ENCODE results near the gene MBIP.
"Not testable (repeated sequence)": the region's sequence is repeated elsewhere in the genome, so short reads cannot be mapped to it uniquely, and the experiment has no call there.

Gene MBIP

GRCh38 chr14:36320200-36320896 is at the start of gene MBIP:
Gene MBIP, minus strand, starts transcription at chr14:36320637. Its CDS starts 49 bp downstream, at chr14:36320588.
- peak within 1 kb of the TSS; percentile 56 for H3K27ac ChIP-seq (ENCODE audit: low read depth, low read length)
- no peaks in the 10 kb centered on the region for H3K36me3 ChIP-seq (ENCODE audit: insufficient read depth, low read length)
- H2AFZ ChIP-seq (ENCODE audit: low read length, unreplicated experiment), result peak within 1 kb of the TSS; percentile 96
- H3K79me2 ChIP-seq (ENCODE audit: control insufficient read depth, insufficient read depth, low read length, unreplicated experiment), result peaks cover 46% of the 10 kb centered on the region
- peaks cover 41% of the 10 kb centered on the region for H3K27me3 ChIP-seq (ENCODE audit: insufficient read depth, low read length)
- H3K4me3 ChIP-seq (ENCODE audit: low read depth, low read length), result peak within 1 kb of the TSS; percentile 94
- H3K4me1 ChIP-seq (ENCODE audit: control insufficient read depth, insufficient read depth, low read length, unreplicated experiment), result peaks cover 24% of the 10 kb centered on the region

- no peaks in the 10 kb centered on the region for H3K36me3 ChIP-seq (ENCODE audit: insufficient read depth, low read length)
- no peak overlapping the region for H2AFZ ChIP-seq (ENCODE audit: low read length, unreplicated experiment)
- no peak overlapping the region for H3K4me3 ChIP-seq (ENCODE audit: low read depth, low read length)
- no peak overlapping the region for H3K27ac ChIP-seq (ENCODE audit: low read depth, low read length)
- no peaks in the 10 kb centered on the region for H3K4me1 ChIP-seq (ENCODE audit: control insufficient read depth, insufficient read depth, low read length, unreplicated experiment)
- H3K79me2 ChIP-seq (ENCODE audit: control insufficient read depth, insufficient read depth, low read length, unreplicated experiment), result no peaks in the 10 kb centered on the region
- peaks cover 48% of the 10 kb centered on the region for H3K27me3 ChIP-seq (ENCODE audit: insufficient read depth, low read length)
These were observed 47.7 kb upstream of the MBIP start for GRCh38 chr14:36367985-36368774.

GRCh38 chr14:36365766-36366165 is 45.3 kb upstream of the MBIP start:
- Histone ChIP-seq H3K36me3 (ENCODE audit: insufficient read depth, low read length) (no peaks in the 10 kb centered on the region), H3K79me2 (ENCODE audit: control insufficient read depth, insufficient read depth, low read length, unreplicated experiment) (no peaks in the 10 kb centered on the region), H3K27me3 (ENCODE audit: insufficient read depth, low read length) (peaks cover 57% of the 10 kb centered on the region), H2AFZ (ENCODE audit: low read length, unreplicated experiment) (no peak overlapping the region), H3K27ac (ENCODE audit: low read depth, low read length) (no peak overlapping the region), H3K4me1 (ENCODE audit: control insufficient read depth, insufficient read depth, low read length, unreplicated experiment) (no peaks in the 10 kb centered on the region), H3K4me3 (ENCODE audit: low read depth, low read length) (no peak overlapping the region)

- H2AFZ ChIP-seq (ENCODE audit: low read length, unreplicated experiment), result no peak overlapping the region
- H3K79me2 ChIP-seq (ENCODE audit: control insufficient read depth, insufficient read depth, low read length, unreplicated experiment), result no peaks in the 10 kb centered on the region
- no peak overlapping the region for H3K4me3 ChIP-seq (ENCODE audit: low read depth, low read length)
- H3K27ac ChIP-seq (ENCODE audit: low read depth, low read length), result no peak overlapping the region
- H3K36me3 ChIP-seq (ENCODE audit: insufficient read depth, low read length), result no peaks in the 10 kb centered on the region
- peaks cover 64% of the 10 kb centered on the region for H3K27me3 ChIP-seq (ENCODE audit: insufficient read depth, low read length)
- no peaks in the 10 kb centered on the region for H3K4me1 ChIP-seq (ENCODE audit: control insufficient read depth, insufficient read depth, low read length, unreplicated experiment)
These were observed 43.3 kb upstream of the MBIP start for GRCh38 chr14:36363704-36364103.

GRCh38 chr14:36362648-36363047 is 42.2 kb upstream of the MBIP start:
- Histone ChIP-seq H3K27ac (ENCODE audit: low read depth, low read length) (no peak overlapping the region), H3K4me3 (ENCODE audit: low read depth, low read length) (no peak overlapping the region), H2AFZ (ENCODE audit: low read length, unreplicated experiment) (no peak overlapping the region), H3K27me3 (ENCODE audit: insufficient read depth, low read length) (peaks cover 60% of the 10 kb centered on the region), H3K4me1 (ENCODE audit: control insufficient read depth, insufficient read depth, low read length, unreplicated experiment) (no peaks in the 10 kb centered on the region), H3K79me2 (ENCODE audit: control insufficient read depth, insufficient read depth, low read length, unreplicated experiment) (no peaks in the 10 kb centered on the region), H3K36me3 (ENCODE audit: insufficient read depth, low read length) (no peaks in the 10 kb centered on the region)

- H2AFZ ChIP-seq (ENCODE audit: low read length, unreplicated experiment), result no peak overlapping the region
- no peak overlapping the region for H3K4me3 ChIP-seq (ENCODE audit: low read depth, low read length)
- no peaks in the 10 kb centered on the region for H3K4me1 ChIP-seq (ENCODE audit: control insufficient read depth, insufficient read depth, low read length, unreplicated experiment)
- H3K27ac ChIP-seq (ENCODE audit: low read depth, low read length), result no peak overlapping the region
- H3K36me3 ChIP-seq (ENCODE audit: insufficient read depth, low read length), result no peaks in the 10 kb centered on the region; the same call in 1 of the 2 replicates
- H3K79me2 ChIP-seq (ENCODE audit: control insufficient read depth, insufficient read depth, low read length, unreplicated experiment), result no peaks in the 10 kb centered on the region
- peaks cover 49% of the 10 kb centered on the region for H3K27me3 ChIP-seq (ENCODE audit: insufficient read depth, low read length)
These were observed 40.9 kb upstream of the MBIP start for GRCh38 chr14:36361210-36361853.

GRCh38 chr14:36356862-36357261 is 36.4 kb upstream of the MBIP start:
- Histone ChIP-seq H3K4me1 (ENCODE audit: control insufficient read depth, insufficient read depth, low read length, unreplicated experiment) (no peaks in the 10 kb centered on the region), H3K36me3 (ENCODE audit: insufficient read depth, low read length) (no peaks in the 10 kb centered on the region; the same call in 1 of the 2 replicates), H3K27ac (ENCODE audit: low read depth, low read length) (no peak overlapping the region), H3K79me2 (ENCODE audit: control insufficient read depth, insufficient read depth, low read length, unreplicated experiment) (no peaks in the 10 kb centered on the region), H3K27me3 (ENCODE audit: insufficient read depth, low read length) (peaks cover 36% of the 10 kb centered on the region), H3K4me3 (ENCODE audit: low read depth, low read length) (no peak overlapping the region), H2AFZ (ENCODE audit: low read length, unreplicated experiment) (no peak overlapping the region)

GRCh38 chr14:36346052-36346451 is 25.6 kb upstream of the MBIP start:
- Histone ChIP-seq H3K4me3 (ENCODE audit: low read depth, low read length) (no peak overlapping the region), H3K27me3 (ENCODE audit: insufficient read depth, low read length) (peaks cover 78% of the 10 kb centered on the region), H3K4me1 (ENCODE audit: control insufficient read depth, insufficient read depth, low read length, unreplicated experiment) (no peaks in the 10 kb centered on the region), H2AFZ (ENCODE audit: low read length, unreplicated experiment) (no peak overlapping the region), H3K79me2 (ENCODE audit: control insufficient read depth, insufficient read depth, low read length, unreplicated experiment) (no peaks in the 10 kb centered on the region), H3K36me3 (ENCODE audit: insufficient read depth, low read length) (no peaks in the 10 kb centered on the region), H3K27ac (ENCODE audit: low read depth, low read length) (no peak overlapping the region)

- H3K4me1 ChIP-seq (ENCODE audit: control insufficient read depth, insufficient read depth, low read length, unreplicated experiment), result no peaks in the 10 kb centered on the region
- H3K27ac ChIP-seq (ENCODE audit: low read depth, low read length), result no peak overlapping the region
These were observed 23.8 kb upstream of the MBIP start for GRCh38 chr14:36344211-36344610.

GRCh38 chr14:36341811-36342210 is 21.4 kb upstream of the MBIP start:
- H3K27me3 ChIP-seq (ENCODE audit: insufficient read depth, low read length), result peaks cover 87% of the 10 kb centered on the region
- H3K27ac ChIP-seq (ENCODE audit: low read depth, low read length); H3K79me2 ChIP-seq (ENCODE audit: control insufficient read depth, insufficient read depth, low read length, unreplicated experiment); H2AFZ ChIP-seq (ENCODE audit: low read length, unreplicated experiment); H3K4me3 ChIP-seq (ENCODE audit: low read depth, low read length); H3K36me3 ChIP-seq (ENCODE audit: insufficient read depth, low read length); H3K4me1 ChIP-seq (ENCODE audit: control insufficient read depth, insufficient read depth, low read length, unreplicated experiment): not testable (repeated sequence)

More at GRCh38 chr14:36344211-36344610, 23.8 kb upstream of the MBIP start:
- Histone ChIP-seq H3K27me3 (ENCODE audit: insufficient read depth, low read length) (peaks cover 85% of the 10 kb centered on the region), H3K36me3 (ENCODE audit: insufficient read depth, low read length) (no peaks in the 10 kb centered on the region), H2AFZ (ENCODE audit: low read length, unreplicated experiment) (no peak overlapping the region), H3K4me3 (ENCODE audit: low read depth, low read length) (no peak overlapping the region), H3K79me2 (ENCODE audit: control insufficient read depth, insufficient read depth, low read length, unreplicated experiment) (no peaks in the 10 kb centered on the region)
